Kidney (tissue), 14 donors: ENCODE results near the gene RPL41. TPM values are rescaled to one million over a fixed set of nuclear protein-coding genes. Genes with fewer than 3 reads are reported as not detected.

Source experiments
- DNase-seq, 5 donors: peaks; one replicate each; pipeline ENCODE4 v3.0.0-alpha.2; 2013 to 2020
- FAIRE-seq: peaks from 2 replicates; lab custom pipeline; 2012; peaks lifted over from hg19 to GRCh38; lab: Jason Lieb, UNC
- H3K27ac ChIP-seq, 2 donors: one replicate each; pipeline ENCODE4 v1.7.0; 2013; ENCODE audit warnings: low read depth in 2 of 2, low read length in 2 of 2, inconsistent platforms in 1 of 2
- H3K27me3 ChIP-seq: one replicate; pipeline ENCODE4 v1.7.1; 2013; ENCODE audit warnings: low read length, inconsistent platforms; ENCODE audit not compliant: control insufficient read depth, insufficient read depth
- H3K36me3 ChIP-seq, 3 donors: one replicate each; pipeline versions ENCODE4 v1.7.0 to v1.7.1; 2013; ENCODE audit warnings: low read length in 3 of 3, control low read depth in 1 of 3, inconsistent platforms in 1 of 3; ENCODE audit not compliant: insufficient read depth in 3 of 3, control insufficient read depth in 2 of 3
- H3K4me1 ChIP-seq, 3 donors: one replicate each; pipeline versions ENCODE4 v1.7.0 to v1.7.1; 2013; ENCODE audit warnings: low read length in 3 of 3, inconsistent platforms in 1 of 3, low read depth in 1 of 3; ENCODE audit not compliant: control insufficient read depth in 2 of 3, insufficient read depth in 2 of 3
- H3K4me3 ChIP-seq, 3 donors: one replicate each; pipeline versions ENCODE4 v1.7.0 to v1.8.1; 2013; ENCODE audit warnings: low read length in 3 of 3, control low read depth in 1 of 3, inconsistent platforms in 1 of 3
- H3K9ac ChIP-seq, 3 donors: one replicate each; pipeline versions ENCODE4 v1.7.0 to v1.7.1; 2013; ENCODE audit warnings: low read length in 3 of 3, control low read depth in 1 of 3, inconsistent platforms in 1 of 3
- H3K9me3 ChIP-seq, 3 donors: one replicate each; pipeline versions ENCODE4 v1.7.0 to v1.7.1; 2013; ENCODE audit warnings: low read length in 3 of 3, control low read depth in 1 of 3, inconsistent platforms in 1 of 3; ENCODE audit not compliant: control insufficient read depth in 2 of 3, insufficient read depth in 1 of 3
- CTCF ChIP-seq: IDR thresholded peaks from 3 replicates; pipeline ENCODE4 v1.5.1; 2012; ENCODE audit warnings: mild to moderate bottlenecking, moderate library complexity, borderline replicate concordance; ENCODE audit not compliant: insufficient read depth; ENCODE audit errors: extremely low read depth
- intact Hi-C: fragments of 100-400 bp; cut with DNase I; formaldehyde crosslinking; loops from one replicate; pipeline ENCODE4 v1.11.1; 2022
- polyA plus RNA-seq: library from polyadenylated mRNA; stranded (reverse); fragments of 350-450 nt; fragmentation: Illumina TruSeq; extraction: RNeasy Lipid Tissue Mini Kit (QIAGEN cat#74804); gene quantifications from one replicate; pipeline ENCODE4 v1.2.3, GENCODE V29; 2014; ENCODE audit warnings: low read depth, low replicate concordance; ENCODE audit not compliant: insufficient read depth
- total RNA-seq: library from RNA; stranded (reverse); fragmentation: NEBNext Ultra II Directional; extraction: Animal tissue kit (Norgen Biotek cat#: 25700); gene quantifications from one replicate; pipeline ENCODE4 v1.2.1, GENCODE V29; 2021
- donor health status: control.
- donor health status: control.
- donor health status: control.
- donor health status: control.
- donor health status: control.
- donor health status: DM: yes; HTN: yes; CAD: no.
- donor health status: Normal renal cell carcinoma (clear cell type).

RPL41 gene
- total and polyA plus RNA-seq, 2 donors from 2014 or later = 2,987 to 5,602 TPM

- H3K36me3 ChIP-seq = peaks cover 4 to 25% (median 24%) of the 10 kb centered on the region in 3 donors
- FAIRE-seq (no peak), DNase-seq (peak in 3 of 5 donors; percentile 21 to 63 (median 29))
- peaks cover 11 to 25% (median 12%) of the 10 kb centered on the region in 3 donors for H3K4me1 ChIP-seq
- peak overlapping the region in 1 of 3 donors; percentile 90 for H3K9ac ChIP-seq
- H3K27me3 ChIP-seq = no peaks in the 10 kb centered on the region
- intact Hi-C loops = loop anchor here (10.0 kb wide), 1 partner anchor 55 kb away; the partner anchor contains the start of gene SMARCC2
- H3K27ac ChIP-seq = no peak overlapping the region
- H3K9me3 ChIP-seq = no peaks in the 10 kb centered on the region
- H3K4me3 ChIP-seq = peak overlapping the region in 1 of 3 donors; percentile 80
- TF ChIP-seq CTCF = no peak
These were observed 13.6 kb downstream of the RPL41 start for GRCh38 chr12:56129942-56130495.

- no peaks in the 10 kb centered on the region for H3K27me3 ChIP-seq
- H3K4me1 ChIP-seq = peaks cover 11 to 25% (median 12%) of the 10 kb centered on the region in 3 donors
- no peak overlapping the region for H3K4me3 ChIP-seq
- no peak overlapping the region for H3K9ac ChIP-seq
- peaks cover 4 to 25% (median 24%) of the 10 kb centered on the region in 3 donors for H3K36me3 ChIP-seq
- no peaks in the 10 kb centered on the region for H3K9me3 ChIP-seq
- FAIRE-seq = no peak
- intact Hi-C loops = no loop called here
- TF ChIP-seq CTCF = no peak
- no peak overlapping the region for H3K27ac ChIP-seq
- no peak for DNase-seq
These were observed 14.4 kb downstream of the RPL41 start for GRCh38 chr12:56130876-56131275.

GRCh38 chr12:56134897-56135296 is 18.5 kb downstream of the RPL41 start:
- H3K4me3 ChIP-seq = no peak overlapping the region
- H3K27me3 ChIP-seq = no peaks in the 10 kb centered on the region
- H3K9ac ChIP-seq = no peak overlapping the region
- H3K27ac ChIP-seq = no peak overlapping the region
- H3K36me3 ChIP-seq = peaks cover 6 to 42% (median 38%) of the 10 kb centered on the region in 3 donors
- H3K9me3 ChIP-seq = no peaks in the 10 kb centered on the region
- DNase-seq (no peak), FAIRE-seq (no peak)
- peaks cover 0 to 6% (median 0%) of the 10 kb centered on the region in 3 donors for H3K4me1 ChIP-seq
- intact Hi-C loops = no loop called here
- no peak for TF ChIP-seq CTCF
